Sigmoid colon (tissue), 7 donors: ENCODE results near the gene SHANK3. TPM values are rescaled to one million over a fixed set of nuclear protein-coding genes. Genes with fewer than 3 reads are reported as not detected.

ENCODE experiments used
- DNase-seq: peaks from one replicate; pipeline ENCODE4 v3.0.0-alpha.2; 2019
- H3K27ac ChIP-seq, 4 donors: fragments of 200-600 bp; sonication (generic); one replicate each; pipeline ENCODE4 v1.5.1; 2016 to 2019; ENCODE audit warnings: mild to moderate bottlenecking in 1 of 4
- H3K27me3 ChIP-seq, 3 donors: fragments of 200-600 bp; sonication (generic); one replicate each; pipeline ENCODE4 v1.5.1; 2019; ENCODE audit warnings: mild to moderate bottlenecking in 1 of 3
- H3K36me3 ChIP-seq, 4 donors: fragments of 200-600 bp; sonication (generic); one replicate each; pipeline ENCODE4 v1.5.1; 2016 to 2019
- H3K4me1 ChIP-seq, 4 donors: fragments of 200-600 bp; sonication (generic); one replicate each; pipeline ENCODE4 v1.5.1; 2017 to 2019
- H3K4me3 ChIP-seq, 4 donors: fragments of 200-600 bp; sonication (generic); one replicate each; pipeline ENCODE4 v1.5.1; 2017 to 2019; ENCODE audit warnings: mild to moderate bottlenecking in 2 of 4, moderate library complexity in 1 of 4
- H3K9me3 ChIP-seq, 4 donors: fragments of 200-600 bp in 3 of 4; sonication (generic) in 3 of 4; one replicate each; pipeline versions ENCODE4 v1.5.1 to v1.6.1; 2013 to 2019
- EP300 ChIP-seq, 4 donors: sonication (generic); formaldehyde crosslinking; IDR thresholded peaks; one replicate each; pipeline ENCODE4 v1.6.1; 2017; ENCODE audit warnings: antibody characterized with exemption in 4 of 4
- POLR2A ChIP-seq, 2 donors: fragments of 450-650 bp; IDR thresholded peaks; one replicate each; pipeline ENCODE4 v1.6.1; 2016; ENCODE audit warnings: antibody characterized with exemption in 2 of 2, mild to moderate bottlenecking in 2 of 2, moderate library complexity in 2 of 2
- POLR2AphosphoS5 ChIP-seq, 4 donors: sonication (generic); formaldehyde crosslinking; IDR thresholded peaks; one replicate each; pipeline ENCODE4 v1.6.1; 2017; ENCODE audit warnings: antibody characterized with exemption in 4 of 4
- WGBS, 2 donors: extraction: QIAGEN DNeasy Blood & Tissue Kit; methylation state at CpG; one replicate each; pipeline ENCODE4 v1.1.7; 2013; 5-methylcytosine and 5-hydroxymethylcytosine counted together
- intact Hi-C: fragments of 100-400 bp; cut with DNase I; formaldehyde crosslinking; loops from one replicate; pipeline ENCODE4 v1.15.1; 2023
- polyA plus RNA-seq, 3 donors: library from polyadenylated mRNA; stranded (reverse); fragments of 200-250 nt; gene quantifications; one replicate each; pipeline ENCODE4 v1.2.3, GENCODE V29; 2013
- total RNA-seq, 4 donors: library from RNA; depleted of rRNA; stranded (reverse); fragments of >200 nt; gene quantifications; one replicate each; pipeline ENCODE4 v1.1.0, GENCODE V29; 2016
- TF ChIP-seq, protein P1 (sequence below), 4 experiments: fragments of 450-650 bp in 3 of 4; fragments of 200-600 bp in 1 of 4; IDR thresholded peaks; one replicate each; pipeline ENCODE4 v1.5.1; 2016 to 2019; ENCODE audit warnings: antibody characterized with exemption in 4 of 4, mild to moderate bottlenecking in 3 of 4, moderate library complexity in 2 of 4
- donor health status: healthy with polysubstance abuse.
- donor health status: Bipolar disorder and iron deficiency.
- donor health status: healthy.

The SHANK3 gene
- total and polyA plus RNA-seq, 7 donors, result 0.23 to 14.4 (median 3.2) TPM

DNA sequence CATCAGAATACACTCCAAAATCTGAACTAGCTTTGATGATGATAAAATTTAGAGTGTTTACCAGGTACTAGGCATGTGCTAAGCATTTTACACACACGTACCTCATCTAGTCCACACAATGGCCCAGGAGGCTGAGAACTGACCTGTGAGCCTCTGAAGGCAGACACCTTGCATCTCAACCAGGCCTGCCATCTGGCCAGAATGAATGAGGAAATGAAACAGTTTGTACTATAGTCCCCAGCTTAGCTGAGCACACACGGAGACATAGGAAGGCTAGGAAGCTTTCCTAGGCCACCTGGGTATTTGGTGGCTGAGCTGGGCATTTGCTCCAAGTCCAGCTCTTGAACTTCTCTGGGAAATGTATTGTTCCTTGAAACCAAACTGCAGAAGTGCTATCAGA lies 6.9 kb upstream of the SHANK3 start:
- no peak overlapping the region for H3K27ac ChIP-seq
- H3K27me3 ChIP-seq, result peaks cover 0 to 27% (median 4%) of the 10 kb centered on the region in 3 donors
- intact Hi-C loops, result no loop called here
- H3K9me3 ChIP-seq, result no peaks in the 10 kb centered on the region
- WGBS, 2 donors, result 53 to 62% methylated on average over 2 of the region's 2 CpGs
- H3K4me3 ChIP-seq, result no peak overlapping the region
- H3K4me1 ChIP-seq, result no peaks in the 10 kb centered on the region
- TF ChIP-seq, protein P1, sequence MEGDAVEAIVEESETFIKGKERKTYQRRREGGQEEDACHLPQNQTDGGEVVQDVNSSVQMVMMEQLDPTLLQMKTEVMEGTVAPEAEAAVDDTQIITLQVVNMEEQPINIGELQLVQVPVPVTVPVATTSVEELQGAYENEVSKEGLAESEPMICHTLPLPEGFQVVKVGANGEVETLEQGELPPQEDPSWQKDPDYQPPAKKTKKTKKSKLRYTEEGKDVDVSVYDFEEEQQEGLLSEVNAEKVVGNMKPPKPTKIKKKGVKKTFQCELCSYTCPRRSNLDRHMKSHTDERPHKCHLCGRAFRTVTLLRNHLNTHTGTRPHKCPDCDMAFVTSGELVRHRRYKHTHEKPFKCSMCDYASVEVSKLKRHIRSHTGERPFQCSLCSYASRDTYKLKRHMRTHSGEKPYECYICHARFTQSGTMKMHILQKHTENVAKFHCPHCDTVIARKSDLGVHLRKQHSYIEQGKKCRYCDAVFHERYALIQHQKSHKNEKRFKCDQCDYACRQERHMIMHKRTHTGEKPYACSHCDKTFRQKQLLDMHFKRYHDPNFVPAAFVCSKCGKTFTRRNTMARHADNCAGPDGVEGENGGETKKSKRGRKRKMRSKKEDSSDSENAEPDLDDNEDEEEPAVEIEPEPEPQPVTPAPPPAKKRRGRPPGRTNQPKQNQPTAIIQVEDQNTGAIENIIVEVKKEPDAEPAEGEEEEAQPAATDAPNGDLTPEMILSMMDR (IDR thresholded peaks at IDR 0.05), result no peak
- TF ChIP-seq EP300 (IDR thresholded peaks at IDR 0.05) (no peak), POLR2A (IDR thresholded peaks at IDR 0.05) (no peak), POLR2AphosphoS5 (IDR thresholded peaks at IDR 0.05) (no peak)
- DNase-seq, result no peak
- no peaks in the 10 kb centered on the region for H3K36me3 ChIP-seq

DNA sequence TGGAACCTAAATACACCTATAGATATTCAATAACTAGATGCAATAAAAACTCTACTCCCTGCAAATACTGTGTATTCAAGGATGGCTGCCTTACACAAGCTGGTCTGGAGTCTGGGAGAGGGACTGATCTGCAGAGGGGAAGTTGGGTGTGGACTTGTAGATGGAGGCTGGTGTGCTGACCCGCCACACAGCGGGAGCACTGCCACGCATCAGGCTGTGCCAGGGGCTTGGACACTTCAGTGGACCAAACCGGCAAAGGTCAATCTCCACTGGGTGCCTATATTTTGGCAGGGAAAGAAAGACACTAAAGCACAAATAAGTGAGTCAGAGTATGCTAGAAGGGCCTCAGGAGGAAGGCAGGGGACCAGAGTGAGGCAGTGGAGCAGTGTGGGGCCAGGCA lies 2.1 kb upstream of the SHANK3 start:
- no peaks in the 10 kb centered on the region for H3K9me3 ChIP-seq
- peak overlapping the region in 2 of 4 donors; percentile 32 to 64 for H3K27ac ChIP-seq
- 32 to 74% methylated on average over 4 of the region's 4 CpGs for WGBS, 2 donors
- peaks cover 0 to 18% (median 15%) of the 10 kb centered on the region in 4 donors for H3K4me1 ChIP-seq
- intact Hi-C loops, result no loop called here
- H3K36me3 ChIP-seq, result no peaks in the 10 kb centered on the region
- DNase-seq, result no peak
- TF ChIP-seq EP300 (IDR thresholded peaks at IDR 0.05) (no peak), POLR2A (IDR thresholded peaks at IDR 0.05) (no peak), POLR2AphosphoS5 (IDR thresholded peaks at IDR 0.05) (no peak)
- TF ChIP-seq, protein P1 (IDR thresholded peaks at IDR 0.05), result no peak
- H3K27me3 ChIP-seq, result peaks cover 20 to 71% (median 39%) of the 10 kb centered on the region in 3 donors
- H3K4me3 ChIP-seq, result no peak overlapping the region

DNA sequence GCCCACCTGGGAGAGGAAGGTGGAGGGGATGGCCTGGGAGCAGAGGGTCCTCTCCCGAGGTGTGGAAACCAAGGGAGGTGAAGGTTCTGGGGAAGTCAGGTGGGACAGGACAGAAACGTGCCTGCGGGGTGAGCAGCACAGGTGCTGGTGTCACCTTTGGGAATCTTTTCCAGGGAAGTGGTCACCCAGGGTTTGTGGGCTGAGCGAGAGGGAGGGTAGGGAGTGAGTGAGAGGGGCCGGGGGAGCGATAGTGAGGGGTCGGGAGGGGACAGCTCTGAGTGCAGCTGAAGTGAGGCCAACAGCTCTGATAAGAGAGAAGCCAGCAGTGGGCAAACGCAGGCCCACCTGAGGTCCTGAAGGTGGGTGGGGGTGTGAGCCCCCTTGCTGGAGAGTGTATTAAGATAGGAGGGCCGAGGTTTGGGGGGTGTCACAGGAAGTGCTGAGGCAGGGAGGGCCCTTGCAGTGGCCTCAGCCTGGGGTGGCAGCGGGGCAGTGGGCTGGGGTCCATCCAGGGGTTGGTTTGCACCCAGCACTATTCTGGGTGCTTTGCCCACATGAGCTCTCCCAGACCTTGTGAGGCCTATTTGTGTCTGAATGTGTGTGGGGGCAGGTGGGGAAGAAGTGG lies 1.6 kb upstream of the SHANK3 start:
- no peak for TF ChIP-seq POLR2AphosphoS5 (IDR thresholded peaks at IDR 0.05)
- TF ChIP-seq EP300 (IDR thresholded peaks at IDR 0.05), result no peak
- TF ChIP-seq POLR2A (IDR thresholded peaks at IDR 0.05), result no peak
- TF ChIP-seq, protein P1 (IDR thresholded peaks at IDR 0.05), result no peak
- no peak overlapping the region for H3K4me3 ChIP-seq
- H3K4me1 ChIP-seq, result peaks cover 0 to 18% (median 15%) of the 10 kb centered on the region in 4 donors
- H3K36me3 ChIP-seq, result no peaks in the 10 kb centered on the region
- H3K27ac ChIP-seq, result peak overlapping the region in 2 of 4 donors; percentile 32 to 64
- no peak for DNase-seq
- intact Hi-C loops, result no loop called here
- 59 to 65% methylated on average over 10 of the region's 10 CpGs for WGBS, 2 donors
- peaks cover 22 to 76% (median 43%) of the 10 kb centered on the region in 3 donors for H3K27me3 ChIP-seq
- H3K9me3 ChIP-seq, result no peaks in the 10 kb centered on the region

DNA sequence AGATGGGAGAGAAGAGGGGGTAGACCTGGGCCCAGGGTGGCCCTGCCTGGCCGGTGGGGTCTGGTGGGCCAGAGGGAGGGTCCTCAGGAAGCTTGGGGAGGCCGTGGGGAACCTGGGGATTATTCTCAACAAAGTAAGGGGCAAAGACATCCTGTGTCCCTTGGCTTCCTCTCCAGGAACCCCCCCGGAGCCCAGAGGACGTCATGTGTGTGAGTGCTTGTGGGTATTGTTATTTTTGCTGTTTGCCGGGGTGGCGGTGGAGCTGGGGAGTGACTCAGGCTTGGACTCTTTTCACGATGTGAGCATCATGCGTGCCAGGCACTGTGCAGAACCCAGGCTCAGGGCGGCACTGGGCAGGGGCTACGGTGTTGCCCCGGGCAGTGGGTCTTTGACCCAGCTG lies 982 bp upstream of the SHANK3 start:
- H3K36me3 ChIP-seq, result no peaks in the 10 kb centered on the region
- H3K4me3 ChIP-seq, result no peak overlapping the region
- H3K27me3 ChIP-seq, result peaks cover 22 to 81% (median 43%) of the 10 kb centered on the region in 3 donors
- DNase-seq, result no peak
- H3K9me3 ChIP-seq, result no peaks in the 10 kb centered on the region
- intact Hi-C loops, result no loop called here
- H3K4me1 ChIP-seq, result peaks cover 0 to 18% (median 15%) of the 10 kb centered on the region in 4 donors
- peak overlapping the region; percentile 7 to 64 (median 23) for H3K27ac ChIP-seq
- TF ChIP-seq POLR2A (IDR thresholded peaks at IDR 0.05), result no peak
- TF ChIP-seq, protein P1 (IDR thresholded peaks at IDR 0.05), result no peak
- no peak for TF ChIP-seq EP300 (IDR thresholded peaks at IDR 0.05)
- no peak for TF ChIP-seq POLR2AphosphoS5 (IDR thresholded peaks at IDR 0.05)
- 51 to 61% methylated on average over 11 of the region's 11 CpGs for WGBS, 2 donors
